Measurements from ENCODE around the gene PNRC1. TPM values are rescaled to one million over a fixed set of nuclear protein-coding genes. Genes with fewer than 3 reads are reported as not detected.

PNRC1 gene
- polyA plus RNA-seq, 1 donor from 2014 or later, result 22.2 TPM

- Histone ChIP-seq H3K9me3 (ENCODE audit: low read length) (no peaks in the 10 kb centered on the region), H3K79me2 (replicated peaks; ENCODE audit: insufficient read depth, low read length) (no peaks in the 10 kb centered on the region), H3K4me2 (ENCODE audit: low read length) (no peak overlapping the region), H3K27me3 (ENCODE audit: insufficient read depth, low read depth, low read length) (no peaks in the 10 kb centered on the region), H3K9ac (ENCODE audit: low read length) (no peak overlapping the region), H4K20me1 (ENCODE audit: insufficient read depth) (no peaks in the 10 kb centered on the region), H3K9me2 (ENCODE audit: insufficient read depth, low read length) (no peaks in the 10 kb centered on the region), H3F3A (ENCODE audit: insufficient read depth, low read length, poor library complexity, severe bottlenecking) (no peaks in the 10 kb centered on the region), H3K27ac (ENCODE audit: low read length) (no peak overlapping the region), H3K36me3 (ENCODE audit: insufficient read depth, low read length) (no peaks in the 10 kb centered on the region), H2AFZ (ENCODE audit: low read depth, low read length) (no peak overlapping the region), H3K4me3 (ENCODE audit: low read length) (no peak overlapping the region)
- TF ChIP-seq EP300 (conservative IDR thresholded peaks at IDR 0.05; ENCODE audit: poor library complexity, severe bottlenecking), result no peak
- TF ChIP-seq POLR2AphosphoS5 (IDR thresholded peaks at IDR 0.05), result no peak
- no peak for TF ChIP-seq RAD21 (conservative IDR thresholded peaks at IDR 0.05)
Observed at GRCh38 chr6:89048985-89049384, 31.6 kb upstream of the PNRC1 start.

GRCh38 chr6:89050155-89050554 lies 30.4 kb upstream of the PNRC1 start:
- no peaks in the 10 kb centered on the region for H4K20me1 ChIP-seq (ENCODE audit: insufficient read depth)
- TF ChIP-seq SMC3 (conservative IDR thresholded peaks at IDR 0.05; ENCODE audit: poor library complexity) (no peak), CTCF (IDR thresholded peaks at IDR 0.05; ENCODE audit: poor library complexity, severe bottlenecking) (no peak), MXI1 (conservative IDR thresholded peaks at IDR 0.05; ENCODE audit: poor library complexity, severe bottlenecking) (no peak), TAF1 (IDR thresholded peaks at IDR 0.05; ENCODE audit: low read depth) (no peak), EZH2 (IDR thresholded peaks at IDR 0.05; ENCODE audit: borderline replicate concordance, insufficient read depth, low read length, poor library complexity, severe bottlenecking) (no peak), POLR2AphosphoS5 (IDR thresholded peaks at IDR 0.05) (no peak), REST (IDR thresholded peaks at IDR 0.05; ENCODE audit: borderline replicate concordance) (no peak), RAD21 (conservative IDR thresholded peaks at IDR 0.05) (no peak), EP300 (conservative IDR thresholded peaks at IDR 0.05; ENCODE audit: poor library complexity, severe bottlenecking) (no peak)
- H3K79me2 ChIP-seq (replicated peaks; ENCODE audit: insufficient read depth, low read length), result no peaks in the 10 kb centered on the region
- H3K9ac ChIP-seq (ENCODE audit: low read length), result no peak overlapping the region
- no peaks in the 10 kb centered on the region for H3K27me3 ChIP-seq (ENCODE audit: insufficient read depth, low read depth, low read length)
- no peak overlapping the region for H3K4me3 ChIP-seq (ENCODE audit: low read length)
- H3K36me3 ChIP-seq (ENCODE audit: insufficient read depth, low read length), result no peaks in the 10 kb centered on the region
- H3K9me2 ChIP-seq (ENCODE audit: insufficient read depth, low read length), result no peaks in the 10 kb centered on the region
- no peaks in the 10 kb centered on the region for H3F3A ChIP-seq (ENCODE audit: insufficient read depth, low read length, poor library complexity, severe bottlenecking)
- no peak overlapping the region for H2AFZ ChIP-seq (ENCODE audit: low read depth, low read length)
- H3K4me2 ChIP-seq (ENCODE audit: low read length), result no peak overlapping the region
- H3K9me3 ChIP-seq (ENCODE audit: low read length), result no peaks in the 10 kb centered on the region
- H3K27ac ChIP-seq (ENCODE audit: low read length), result no peak overlapping the region

GRCh38 chr6:89050697-89051096 lies 29.9 kb upstream of the PNRC1 start:
- Histone ChIP-seq H3K4me2 (ENCODE audit: low read length) (no peak overlapping the region), H3F3A (ENCODE audit: insufficient read depth, low read length, poor library complexity, severe bottlenecking) (no peaks in the 10 kb centered on the region), H3K27ac (ENCODE audit: low read length) (no peak overlapping the region), H2AFZ (ENCODE audit: low read depth, low read length) (no peak overlapping the region), H3K79me2 (replicated peaks; ENCODE audit: insufficient read depth, low read length) (no peaks in the 10 kb centered on the region), H3K9me2 (ENCODE audit: insufficient read depth, low read length) (no peaks in the 10 kb centered on the region), H3K36me3 (ENCODE audit: insufficient read depth, low read length) (no peaks in the 10 kb centered on the region), H3K4me3 (ENCODE audit: low read length) (no peak overlapping the region), H4K20me1 (ENCODE audit: insufficient read depth) (no peaks in the 10 kb centered on the region), H3K27me3 (ENCODE audit: insufficient read depth, low read depth, low read length) (no peaks in the 10 kb centered on the region), H3K9ac (ENCODE audit: low read length) (no peak overlapping the region), H3K9me3 (ENCODE audit: low read length) (no peaks in the 10 kb centered on the region)
- TF ChIP-seq EP300 (conservative IDR thresholded peaks at IDR 0.05; ENCODE audit: poor library complexity, severe bottlenecking) (no peak), POLR2AphosphoS5 (IDR thresholded peaks at IDR 0.05) (no peak), MXI1 (conservative IDR thresholded peaks at IDR 0.05; ENCODE audit: poor library complexity, severe bottlenecking) (no peak), REST (IDR thresholded peaks at IDR 0.05; ENCODE audit: borderline replicate concordance) (no peak), TAF1 (IDR thresholded peaks at IDR 0.05; ENCODE audit: low read depth) (no peak), SMC3 (conservative IDR thresholded peaks at IDR 0.05; ENCODE audit: poor library complexity) (no peak), EZH2 (IDR thresholded peaks at IDR 0.05; ENCODE audit: borderline replicate concordance, insufficient read depth, low read length, poor library complexity, severe bottlenecking) (no peak), CTCF (IDR thresholded peaks at IDR 0.05; ENCODE audit: poor library complexity, severe bottlenecking) (no peak), RAD21 (conservative IDR thresholded peaks at IDR 0.05) (no peak)
